Ectodermal cell (in vitro differentiated cells): ENCODE data around the gene PLK3.
"Not testable (repeated sequence)": the region's sequence is repeated elsewhere in the genome, so short reads cannot be mapped to it uniquely, and the experiment has no call there.

Source experiments
- H3K27ac ChIP-seq: 2 replicates; pipeline ENCODE4 v1.7.0; 2013; ENCODE audit warnings: mild to moderate bottlenecking, low read depth, low read length; ENCODE audit not compliant: insufficient read depth, poor library complexity, severe bottlenecking
- H3K27me3 ChIP-seq: 2 replicates; pipeline ENCODE4 v1.7.0; 2013; ENCODE audit warnings: mild to moderate bottlenecking, low read length; ENCODE audit not compliant: insufficient read depth, control insufficient read depth, poor library complexity, severe bottlenecking
- H3K36me3 ChIP-seq: one replicate; pipeline ENCODE4 v1.7.0; 2013; ENCODE audit warnings: low read length; ENCODE audit not compliant: control insufficient read depth, insufficient read depth
- H3K4me1 ChIP-seq: one replicate; pipeline ENCODE4 v1.7.0; 2013; ENCODE audit warnings: low read length; ENCODE audit not compliant: control insufficient read depth, insufficient read depth
- H3K4me3 ChIP-seq: 2 replicates; pipeline ENCODE4 v1.7.0; 2013; ENCODE audit warnings: low read depth, low read length, control low read depth; ENCODE audit not compliant: insufficient read depth
- H3K9me3 ChIP-seq: 2 replicates; pipeline ENCODE4 v1.7.0; 2013; ENCODE audit warnings: mild to moderate bottlenecking, low read length, moderate library complexity; ENCODE audit not compliant: control insufficient read depth
- WGBS, 2 experiments: methylation state at CpG; one replicate each; pipeline ENCODE4 v1.1.7; 2013; ENCODE audit warnings: missing lambda C conversion rate in 2 of 2; 5-methylcytosine and 5-hydroxymethylcytosine counted together

Gene PLK3

GRCh38 chr1:44787506-44787905, 12.7 kb upstream of the PLK3 start:
- 93 to 96% methylated on average over 10 of the region's 10 CpGs for WGBS, 2 experiments
- Histone ChIP-seq H3K9me3 (no peaks in the 10 kb centered on the region), H3K4me1 (peaks cover 10% of the 10 kb centered on the region), H3K4me3 (no peak overlapping the region), H3K27me3 (peaks cover 22% of the 10 kb centered on the region), H3K27ac (no peak overlapping the region), H3K36me3 (no peaks in the 10 kb centered on the region)

GRCh38 chr1:44788120-44788860, 11.9 kb upstream of the PLK3 start, which contains the start of gene BEST4:
TSS of gene BEST4 (minus strand) at chr1:44788170. CDS start at chr1:44787705, 465 bp downstream.
- Histone ChIP-seq H3K36me3 (no peaks in the 10 kb centered on the region), H3K9me3 (no peaks in the 10 kb centered on the region), H3K27me3 (peaks cover 22% of the 10 kb centered on the region), H3K4me1 (peaks cover 10% of the 10 kb centered on the region), H3K4me3 (no peak within 1 kb of the TSS), H3K27ac (no peak within 1 kb of the TSS)
- 94 to 95% methylated on average over 9 of the region's 9 CpGs for WGBS, 2 experiments

DNA sequence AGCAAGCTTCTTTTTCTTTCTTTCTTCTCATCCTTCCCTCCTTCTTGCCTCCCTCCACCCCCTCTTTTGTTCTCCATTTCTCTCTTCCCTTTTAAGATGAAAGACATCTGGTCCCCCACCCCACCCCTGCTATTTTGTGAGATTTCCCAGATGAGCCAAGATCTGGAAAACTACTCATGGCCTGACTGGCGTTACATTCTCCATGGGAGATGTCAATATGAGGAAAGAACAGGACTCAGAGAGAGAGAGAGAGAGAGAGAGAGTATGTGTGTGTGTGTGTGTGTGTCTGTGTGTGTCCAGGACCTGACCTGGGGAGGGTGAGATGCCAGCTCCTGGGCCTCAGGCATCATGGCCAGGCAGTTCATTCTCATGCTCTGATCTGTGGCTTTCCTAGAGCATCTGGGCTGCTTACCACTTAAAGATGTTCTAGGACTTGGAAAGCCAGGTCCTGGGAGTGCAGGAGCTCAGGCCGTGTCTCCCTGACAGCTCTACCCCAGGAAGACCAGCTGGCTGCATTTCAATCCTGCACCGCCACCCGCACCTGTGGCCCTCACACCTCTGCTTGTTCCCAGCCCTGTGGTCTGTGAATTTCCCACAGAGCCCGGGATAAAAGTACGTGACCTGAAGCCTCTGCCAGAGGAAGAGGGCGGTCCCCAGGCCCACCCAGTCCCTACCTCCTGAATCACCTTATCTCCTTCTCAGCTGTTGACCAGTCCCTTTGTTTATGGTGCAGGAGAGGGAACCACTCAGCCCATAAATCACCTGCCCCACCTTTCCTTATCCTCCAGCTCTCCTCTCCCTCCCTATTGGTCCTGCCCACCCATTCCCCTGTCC, 9.0 kb upstream of the PLK3 start:
- Histone ChIP-seq H3K36me3 (no peaks in the 10 kb centered on the region), H3K27ac (no peak overlapping the region), H3K9me3 (no peaks in the 10 kb centered on the region), H3K4me1 (peaks cover 10% of the 10 kb centered on the region), H3K27me3 (peaks cover 8% of the 10 kb centered on the region), H3K4me3 (no peak overlapping the region)
- 82 to 86% methylated on average over 7 of the region's 7 CpGs for WGBS, 2 experiments

DNA sequence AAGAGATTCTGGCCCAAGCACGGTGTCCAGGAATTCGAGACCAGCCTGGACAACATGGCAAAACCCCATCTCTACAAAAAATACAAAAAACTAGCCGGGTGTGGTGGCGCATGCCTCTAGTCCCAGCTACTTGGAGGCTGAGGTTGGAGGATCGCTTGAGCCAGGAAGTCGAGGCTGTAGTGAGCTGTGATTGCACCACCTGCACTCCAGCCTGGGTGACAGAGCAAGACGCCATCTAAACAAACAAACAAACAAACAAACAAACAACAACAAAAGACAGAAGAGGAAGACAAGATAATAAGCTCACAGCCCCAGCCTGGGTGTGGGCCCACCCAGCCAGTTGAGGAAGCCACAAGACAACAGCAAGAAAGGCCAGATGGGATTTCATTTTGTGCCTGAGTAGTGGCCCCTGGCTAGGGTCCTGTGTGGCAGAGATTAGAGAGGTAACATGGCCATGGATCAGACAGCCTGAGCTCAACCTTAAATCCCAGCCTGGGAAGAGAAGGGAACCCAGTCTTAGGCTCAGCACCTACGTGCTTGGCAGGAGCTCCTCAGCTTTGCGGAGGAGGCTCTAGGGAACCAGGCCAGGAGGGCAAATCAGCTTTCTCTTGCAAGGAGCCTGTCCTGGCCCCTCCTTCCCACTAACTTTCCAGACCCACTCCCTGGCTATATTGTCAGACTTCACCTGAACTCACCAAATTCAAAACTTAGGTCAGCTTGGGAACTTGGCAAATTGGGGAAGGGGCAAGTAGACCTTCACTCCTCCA, 7.3 kb upstream of the PLK3 start:
- Histone ChIP-seq H3K27ac (no peak overlapping the region), H3K9me3 (no peaks in the 10 kb centered on the region), H3K4me1 (peaks cover 6% of the 10 kb centered on the region), H3K4me3 (no peak overlapping the region), H3K27me3 (no peaks in the 10 kb centered on the region), H3K36me3 (no peaks in the 10 kb centered on the region)
- WGBS, 2 experiments: 89 to 93% methylated on average over 9 of the region's 9 CpGs

DNA sequence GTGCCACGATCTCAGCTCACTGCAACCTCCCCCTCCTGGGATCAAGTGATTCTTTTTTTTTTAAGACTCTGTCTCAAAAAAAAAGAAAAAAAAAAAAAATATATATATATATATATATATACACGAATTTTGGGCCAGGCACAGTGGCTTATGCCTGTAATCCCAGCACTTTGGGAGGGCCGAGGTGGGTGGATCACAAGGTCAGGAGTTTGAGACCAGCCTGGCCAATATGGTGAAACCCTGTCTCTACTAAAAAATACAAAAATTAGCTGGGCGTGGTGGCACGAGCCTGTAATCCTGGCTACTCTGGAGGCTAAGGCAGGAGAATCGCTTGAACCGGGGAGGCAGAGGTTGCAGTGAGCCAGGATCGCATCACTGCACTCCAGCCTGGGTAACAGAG, 2.3 kb upstream of the PLK3 start:
- not testable (repeated sequence) for H3K4me3 ChIP-seq, H3K9me3 ChIP-seq, H3K27me3 ChIP-seq, H3K27ac ChIP-seq, H3K36me3 ChIP-seq
- WGBS, 2 experiments: 88 to 93% methylated on average over 6 to 7 of the region's 8 CpGs
- peaks cover 16% of the 10 kb centered on the region for H3K4me1 ChIP-seq

DNA sequence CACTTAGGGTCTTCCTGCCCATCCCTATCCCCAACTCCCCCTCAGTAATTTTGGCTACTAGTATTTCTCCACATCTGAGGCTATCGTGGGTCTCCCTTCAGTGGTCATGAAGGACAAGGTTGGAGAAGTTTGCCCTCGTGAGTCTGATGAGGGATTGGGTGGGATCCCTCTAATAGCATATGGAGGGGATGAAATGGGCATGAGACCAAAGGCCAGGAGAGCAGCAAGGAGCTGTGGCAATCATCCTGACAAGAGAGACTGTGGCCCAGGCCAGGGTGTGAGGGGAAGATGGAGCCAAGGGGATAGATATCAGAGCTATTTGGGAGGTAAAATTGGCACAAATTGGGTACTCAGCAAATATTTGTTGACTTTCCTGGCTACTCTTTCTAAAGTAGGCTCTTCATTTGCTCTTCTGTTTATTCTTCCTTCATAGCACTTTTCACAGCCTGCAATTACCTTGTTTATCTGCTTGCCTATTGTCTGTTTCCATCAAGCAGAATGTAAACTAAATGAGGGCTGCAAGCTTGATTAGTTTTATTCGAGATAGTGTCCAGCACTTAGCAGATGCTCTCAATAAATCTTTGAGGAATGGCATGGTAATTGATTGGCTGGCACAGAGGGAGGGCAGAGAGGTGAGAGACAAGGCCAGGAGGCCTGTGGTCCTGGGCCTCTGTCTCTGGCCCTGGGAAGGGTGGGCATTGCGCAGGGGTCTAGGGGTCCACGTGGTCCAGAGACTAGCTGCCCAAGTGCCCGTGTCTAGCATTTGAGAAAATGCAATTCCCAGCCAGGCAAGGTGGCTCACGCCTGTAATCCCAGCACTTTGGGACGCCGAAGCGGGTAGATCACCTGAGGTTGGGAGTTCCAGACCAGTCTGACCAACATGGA, 1.5 kb upstream of the PLK3 start:
- WGBS, 2 experiments: 90 to 92% methylated on average over 10 of the region's 10 CpGs
- Histone ChIP-seq H3K27ac (no peak overlapping the region), H3K27me3 (peaks cover 10% of the 10 kb centered on the region), H3K4me1 (peaks cover 23% of the 10 kb centered on the region), H3K36me3 (peaks cover 2% of the 10 kb centered on the region), H3K9me3 (no peaks in the 10 kb centered on the region), H3K4me3 (no peak overlapping the region)

- peak overlapping the region; percentile 54 for H3K27ac ChIP-seq
Observed at GRCh38 chr1:44801491-44802305, 1.5 kb downstream of the PLK3 start.

DNA sequence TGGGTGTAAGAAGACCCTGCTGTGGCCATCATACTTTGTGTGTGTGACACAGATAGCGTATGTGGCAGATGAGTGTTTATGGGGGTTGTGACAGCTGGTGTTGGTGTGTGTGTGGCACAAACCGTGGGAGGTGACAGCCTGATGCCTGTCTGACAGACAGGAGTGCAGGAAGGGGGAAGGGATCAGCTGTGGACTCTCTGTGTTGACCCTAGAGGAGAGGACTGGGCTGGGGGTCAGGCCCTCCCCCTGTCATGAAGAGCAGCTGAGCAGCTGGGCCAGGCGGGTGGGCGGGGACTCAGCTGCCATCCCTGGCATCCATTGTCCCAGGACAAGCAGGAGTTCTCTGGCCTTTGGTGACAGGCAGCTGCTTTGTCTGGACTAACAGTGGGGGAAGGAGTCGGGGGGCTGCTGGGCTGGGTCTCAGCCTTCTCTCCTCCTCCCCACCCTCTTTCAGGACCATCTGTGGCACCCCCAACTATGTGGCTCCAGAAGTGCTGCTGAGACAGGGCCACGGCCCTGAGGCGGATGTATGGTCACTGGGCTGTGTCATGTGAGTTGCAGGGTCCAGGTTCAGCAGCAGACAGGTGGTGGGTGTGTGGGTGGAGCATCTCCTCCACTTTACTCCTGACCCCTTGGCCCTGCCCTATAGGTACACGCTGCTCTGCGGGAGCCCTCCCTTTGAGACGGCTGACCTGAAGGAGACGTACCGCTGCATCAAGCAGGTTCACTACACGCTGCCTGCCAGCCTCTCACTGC, 2.3 kb downstream of the PLK3 start:
- Histone ChIP-seq H3K4me3 (peak overlapping the region; percentile 18), H3K27ac (peak overlapping the region; percentile 54), H3K36me3 (peaks cover 14% of the 10 kb centered on the region), H3K9me3 (no peaks in the 10 kb centered on the region), H3K4me1 (peaks cover 34% of the 10 kb centered on the region), H3K27me3 (peaks cover 10% of the 10 kb centered on the region)
- WGBS, 2 experiments: 45 to 54% methylated on average over 13 of the region's 13 CpGs

More at GRCh38 chr1:44801491-44802305, 1.5 kb downstream of the PLK3 start:
- no peaks in the 10 kb centered on the region for H3K9me3 ChIP-seq
- 80 to 82% methylated on average over 13 of the region's 13 CpGs for WGBS, 2 experiments
- H3K27me3 ChIP-seq: peaks cover 10% of the 10 kb centered on the region
- H3K36me3 ChIP-seq: peaks cover 14% of the 10 kb centered on the region
- peak overlapping the region; percentile 18 for H3K4me3 ChIP-seq
- H3K4me1 ChIP-seq: peaks cover 26% of the 10 kb centered on the region
